Endometrial microvascular endothelial cells (primary cell): Measurements from ENCODE around the gene MRPL36. TPM values are rescaled to one million over a fixed set of nuclear protein-coding genes. Genes with fewer than 3 reads are reported as not detected.

Source experiments
- in situ Hi-C: cut with HindIII; loops from 2 replicates; pipeline ENCODE4 v1.10.0; 2017; ENCODE audit warnings: low sequenced_read_pairs, low pct_unique_long_range_greater_than_20kb; ENCODE audit errors: inconsistent ontology term
- total RNA-seq: library from RNA; depleted of rRNA; stranded (reverse); fragments of >200 nt; gene quantifications from one replicate; pipeline ENCODE4 v1.2.3, GENCODE V29; 2015; ENCODE audit errors: inconsistent ontology term

Gene MRPL36
- total RNA-seq, 1 donor from 2014 or later, result 34.7 TPM

GRCh38 chr5:1786621-1787471 is 12.8 kb downstream of the MRPL36 start:
- in situ Hi-C loops, result no loop called here

GRCh38 chr5:1785984-1786383 is 13.7 kb downstream of the MRPL36 start:
- in situ Hi-C loops, result no loop called here

GRCh38 chr5:1785062-1785461 is 14.6 kb downstream of the MRPL36 start:
- in situ Hi-C loops, result no loop called here

- in situ Hi-C loops, result no loop called here
These were observed 15.2 kb downstream of the MRPL36 start for GRCh38 chr5:1784197-1785050.

- in situ Hi-C loops, result no loop called here
These were observed 16.5 kb downstream of the MRPL36 start for GRCh38 chr5:1783216-1783554.

- in situ Hi-C loops, result no loop called here
These were observed 17.0 kb downstream of the MRPL36 start for GRCh38 chr5:1782385-1783215.

GRCh38 chr5:1781726-1782384 is 17.8 kb downstream of the MRPL36 start:
- in situ Hi-C loops, result no loop called here

GRCh38 chr5:1781107-1781506 is 18.5 kb downstream of the MRPL36 start:
- in situ Hi-C loops, result no loop called here

GRCh38 chr5:1780614-1780930 is 19.1 kb downstream of the MRPL36 start:
- in situ Hi-C loops, result no loop called here

- in situ Hi-C loops, result no loop called here
These were observed 19.6 kb downstream of the MRPL36 start for GRCh38 chr5:1779782-1780613.

GRCh38 chr5:1779021-1779680 is 20.5 kb downstream of the MRPL36 start:
- in situ Hi-C loops, result no loop called here

- in situ Hi-C loops, result no loop called here
These were observed 21.3 kb downstream of the MRPL36 start for GRCh38 chr5:1778138-1779020.

- in situ Hi-C loops, result no loop called here
These were observed 22.1 kb downstream of the MRPL36 start for GRCh38 chr5:1777281-1778137.

GRCh38 chr5:1776831-1777230 is 22.8 kb downstream of the MRPL36 start:
- in situ Hi-C loops, result no loop called here

GRCh38 chr5:1772634-1773033 is 27.0 kb downstream of the MRPL36 start:
- in situ Hi-C loops, result loop anchor here (25.0 kb wide), 2 partner anchors 115 to 215 kb away; partner anchors contain the start of gene IRX4
